Measurements from ENCODE around the gene DNMT3L.
"Not testable (repeated sequence)": the region's sequence is repeated elsewhere in the genome, so short reads cannot be mapped to it uniquely, and the experiment has no call there.

Gene DNMT3L

DNA sequence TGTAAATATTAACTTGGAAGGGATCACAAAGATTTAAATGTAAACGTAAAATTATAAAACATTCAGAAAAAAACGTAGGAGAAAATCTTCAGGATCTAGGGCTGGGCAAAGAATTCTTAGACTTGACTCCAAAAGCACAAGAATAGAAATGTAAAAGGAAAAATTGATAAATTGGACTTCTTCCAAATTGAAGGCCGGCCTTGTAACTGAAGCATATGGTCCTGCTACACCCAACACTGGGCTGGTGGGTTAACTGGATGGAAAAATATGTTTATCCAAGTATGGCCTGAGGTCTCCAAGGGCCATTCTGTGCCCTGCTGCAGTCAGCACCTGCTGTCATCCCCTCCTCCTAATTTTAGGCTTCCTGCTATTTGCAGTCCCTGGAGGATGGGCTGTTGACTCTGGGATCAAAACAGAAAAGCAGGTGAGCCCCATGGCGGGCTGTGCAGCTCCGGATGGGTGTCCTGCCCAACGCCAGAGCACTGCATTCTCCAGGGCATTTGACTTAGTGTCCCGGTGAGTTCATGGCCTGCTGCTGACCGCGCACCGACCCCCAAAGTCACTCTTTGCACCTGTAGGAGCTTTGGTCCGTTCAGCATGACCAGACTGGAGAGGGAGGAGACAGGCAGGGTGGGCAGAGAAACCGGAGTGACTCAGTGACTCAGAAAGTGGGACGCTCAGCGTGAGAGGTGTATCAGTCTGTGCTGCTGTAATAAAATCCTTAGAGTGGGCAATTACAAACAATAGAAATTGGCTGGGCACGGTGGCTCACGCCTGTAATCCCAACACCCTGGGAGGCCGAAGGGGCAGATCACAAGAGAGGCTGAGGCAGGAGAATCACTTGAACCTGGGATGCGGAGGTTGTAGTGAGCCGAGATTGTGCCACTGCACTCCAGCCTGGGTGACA is 17.9 kb upstream of the DNMT3L start:
- no peak for DNase-seq (ENCODE audit: low spot score)

DNA sequence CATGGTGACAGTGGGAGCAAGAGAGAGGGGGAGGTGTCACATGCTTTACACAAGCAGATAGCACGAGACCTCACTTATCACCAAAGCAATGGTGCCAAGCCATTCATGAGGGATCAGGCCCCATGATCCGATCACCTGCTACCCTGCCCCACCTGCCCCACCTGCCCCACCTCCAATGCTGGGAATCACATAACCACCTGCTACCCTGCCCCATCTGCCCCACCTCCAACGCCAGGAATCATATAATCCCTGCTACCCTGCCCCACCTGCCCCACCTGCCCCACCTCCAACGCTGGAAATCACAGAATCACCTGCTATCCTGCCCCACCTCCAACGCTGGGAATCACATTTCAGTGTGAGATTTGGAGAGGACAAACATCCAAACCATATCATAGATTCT is 13.3 kb upstream of the DNMT3L start:
- no peak for DNase-seq (ENCODE audit: low spot score)

DNA sequence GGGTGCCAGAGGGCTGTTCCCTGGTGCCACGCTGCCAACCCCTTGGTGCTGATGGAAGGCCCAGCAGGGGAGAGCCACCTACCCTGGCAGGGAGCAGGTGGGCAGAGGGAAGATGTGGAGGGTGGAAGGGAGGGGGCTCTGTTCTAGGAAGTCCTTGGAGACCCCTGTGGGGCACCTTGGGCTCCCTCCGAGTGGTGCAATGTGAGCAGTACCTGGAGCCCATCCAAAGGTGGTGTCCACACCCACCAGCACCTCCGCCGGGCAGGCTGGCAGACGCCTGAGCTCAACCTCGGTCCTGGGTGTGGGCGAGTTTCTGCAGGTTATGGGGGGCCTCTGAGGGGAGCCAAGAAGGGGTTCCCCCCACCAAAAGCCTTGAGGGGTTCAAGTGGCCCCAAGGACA is 11.3 kb upstream of the DNMT3L start:
- no peak for DNase-seq (ENCODE audit: low spot score)

DNA sequence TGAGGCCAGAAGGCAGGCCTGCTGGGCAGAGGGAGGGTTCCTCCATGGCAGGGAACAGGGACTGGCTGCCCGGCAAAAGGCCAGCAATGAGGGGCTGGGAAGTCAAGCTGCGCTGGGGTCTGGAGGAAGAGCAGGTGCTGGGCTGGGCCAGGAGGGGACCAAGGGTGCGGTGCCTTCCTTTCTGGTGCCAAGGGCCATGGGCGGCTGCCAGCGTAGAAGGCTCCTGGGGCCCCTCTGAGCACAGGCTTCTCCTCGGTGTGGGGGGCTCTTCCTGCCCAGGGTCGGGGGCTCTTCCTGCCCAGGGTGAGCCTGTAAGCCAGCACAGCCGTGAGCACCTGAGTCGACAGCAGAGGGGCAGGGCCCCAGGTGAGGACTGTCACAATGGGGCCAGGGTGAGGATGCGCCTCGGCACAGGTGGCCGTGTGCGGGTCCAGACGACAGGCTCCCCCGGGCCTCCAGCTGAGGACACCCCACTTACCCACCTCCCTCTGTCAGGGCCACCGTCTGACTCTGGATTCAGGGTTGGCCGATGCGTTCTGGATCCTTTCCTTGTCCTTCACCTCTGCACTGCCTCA is 10.7 kb upstream of the DNMT3L start:
- no peak for DNase-seq (ENCODE audit: low spot score)

DNA sequence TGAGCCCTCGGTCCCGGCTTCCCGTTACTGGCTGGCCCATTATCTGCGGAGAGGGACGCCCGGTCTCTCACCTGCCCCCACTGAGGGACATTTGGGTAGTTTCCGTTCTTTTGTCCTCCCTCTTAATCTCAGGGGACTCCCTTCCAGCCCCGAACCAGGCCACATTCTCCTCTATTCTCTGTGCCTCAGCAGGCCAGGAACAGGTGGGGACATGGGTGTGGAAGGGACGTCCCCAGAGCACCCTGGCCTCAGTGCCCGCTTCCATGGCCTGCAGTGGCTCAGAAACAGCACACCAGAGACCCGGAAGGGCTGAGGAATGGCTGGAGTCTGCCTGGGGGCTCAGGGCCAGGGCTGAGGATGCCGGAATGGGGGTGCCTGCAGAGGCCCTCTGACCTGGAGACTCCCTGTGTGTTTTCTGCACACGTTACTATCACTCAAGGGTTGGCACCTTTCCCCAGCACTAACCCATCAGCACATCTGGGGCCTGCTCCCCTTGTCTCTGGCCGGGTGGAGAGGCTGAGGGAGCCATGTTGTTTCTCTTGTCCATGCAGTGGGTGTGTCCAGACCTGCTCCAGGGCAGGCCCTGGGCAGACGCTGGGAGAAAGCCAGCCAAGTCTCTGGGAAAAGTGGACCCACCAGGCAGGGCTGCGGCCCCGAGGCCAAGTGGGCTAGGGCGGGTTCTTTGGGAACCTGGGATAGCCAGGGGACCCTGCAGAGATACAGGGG is 10.0 kb upstream of the DNMT3L start:
- DNase-seq (ENCODE audit: low spot score), result no peak

DNA sequence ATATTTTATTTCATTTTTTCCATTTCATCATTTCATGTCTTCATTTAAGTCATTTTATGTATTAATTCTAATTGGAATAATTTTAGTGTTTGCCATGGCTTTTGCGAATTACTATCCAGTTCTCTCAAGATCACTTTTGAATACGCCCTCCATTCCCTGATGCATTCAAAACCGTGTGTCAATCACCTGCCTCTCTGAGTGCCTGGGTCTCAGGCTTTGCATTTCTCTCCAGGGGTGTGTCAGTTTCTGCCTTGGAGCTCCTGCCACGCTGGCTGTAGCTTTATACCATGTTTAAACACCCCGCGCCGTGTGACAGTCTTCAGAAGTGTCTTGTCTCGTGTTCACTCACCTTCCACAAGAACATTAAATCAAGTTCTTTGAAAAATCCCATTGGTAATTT is 7.4 kb upstream of the DNMT3L start:
- DNase-seq (ENCODE audit: low spot score), result no peak

DNA sequence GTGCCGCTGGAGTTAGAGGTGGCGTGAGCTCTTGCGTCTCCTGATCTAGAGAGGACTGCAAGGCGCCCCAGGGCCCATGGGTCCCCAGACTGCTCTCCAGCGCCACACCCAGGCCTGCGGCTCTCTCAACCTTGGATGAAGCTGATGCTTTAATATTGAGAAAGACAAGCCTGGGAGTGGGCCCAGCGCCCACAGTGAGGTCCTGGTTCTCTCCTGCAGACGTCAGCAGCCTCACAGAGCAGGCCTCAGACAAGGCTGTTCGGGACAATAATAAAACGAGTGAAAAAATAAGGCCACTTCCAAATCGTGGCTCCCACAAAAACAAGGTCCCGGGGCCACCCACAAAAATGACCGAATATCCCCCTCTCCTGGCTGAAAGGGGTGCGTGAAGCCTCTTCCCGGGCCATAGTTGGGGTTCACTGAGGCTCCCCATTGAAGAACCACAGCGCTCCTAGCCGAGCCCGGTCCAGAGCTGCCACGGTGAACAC is 6.0 kb upstream of the DNMT3L start:
- no peak for DNase-seq (ENCODE audit: low spot score)

DNA sequence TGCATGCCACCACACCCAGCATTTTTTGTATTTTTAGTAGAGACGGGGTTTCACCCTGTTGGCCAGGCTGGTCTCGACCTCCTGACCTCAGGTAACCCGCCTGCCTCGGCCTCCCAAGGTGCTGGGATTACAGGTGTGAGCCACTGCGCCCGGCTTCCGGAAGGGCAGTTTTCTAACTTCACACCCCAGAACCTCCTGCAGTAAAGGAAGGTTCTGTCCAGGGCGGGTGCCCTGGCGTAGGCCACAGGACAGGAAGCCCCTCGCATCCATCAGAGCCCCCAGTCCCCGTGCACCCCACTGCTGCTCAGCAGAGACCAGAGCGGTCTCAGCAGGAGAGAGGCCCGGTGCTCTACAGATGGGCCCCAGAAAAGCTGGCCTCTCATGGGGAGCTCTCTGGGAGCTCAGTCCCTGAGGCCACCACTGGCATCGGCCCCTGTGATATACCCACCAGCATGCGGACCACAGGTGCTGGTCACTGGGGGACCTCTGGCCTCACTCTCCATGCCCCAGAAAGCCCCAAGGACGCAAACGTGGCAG is 4.1 kb upstream of the DNMT3L start:
- DNase-seq (ENCODE audit: low spot score), result no peak

DNA sequence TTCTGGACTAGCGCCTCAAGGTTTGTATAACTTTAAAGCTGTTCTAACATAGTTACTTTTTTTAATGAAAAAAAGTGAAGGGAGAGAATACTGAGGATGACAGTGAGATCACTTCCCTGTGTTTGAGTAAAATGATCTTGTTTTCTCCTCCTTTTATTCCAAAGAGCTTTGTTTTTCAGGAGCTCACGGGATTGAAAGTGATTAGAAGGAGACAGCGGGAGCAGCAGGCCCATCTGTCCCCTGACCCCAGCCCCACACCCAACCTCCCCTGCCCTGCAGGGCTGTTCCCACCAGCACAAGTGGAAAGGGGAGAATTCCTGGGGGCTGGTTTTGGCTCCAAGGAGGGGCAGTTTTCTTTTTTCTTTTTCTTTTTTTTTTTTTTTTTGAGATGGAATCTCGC is 2.1 kb upstream of the DNMT3L start:
- DNase-seq (ENCODE audit: low spot score), result no peak

DNA sequence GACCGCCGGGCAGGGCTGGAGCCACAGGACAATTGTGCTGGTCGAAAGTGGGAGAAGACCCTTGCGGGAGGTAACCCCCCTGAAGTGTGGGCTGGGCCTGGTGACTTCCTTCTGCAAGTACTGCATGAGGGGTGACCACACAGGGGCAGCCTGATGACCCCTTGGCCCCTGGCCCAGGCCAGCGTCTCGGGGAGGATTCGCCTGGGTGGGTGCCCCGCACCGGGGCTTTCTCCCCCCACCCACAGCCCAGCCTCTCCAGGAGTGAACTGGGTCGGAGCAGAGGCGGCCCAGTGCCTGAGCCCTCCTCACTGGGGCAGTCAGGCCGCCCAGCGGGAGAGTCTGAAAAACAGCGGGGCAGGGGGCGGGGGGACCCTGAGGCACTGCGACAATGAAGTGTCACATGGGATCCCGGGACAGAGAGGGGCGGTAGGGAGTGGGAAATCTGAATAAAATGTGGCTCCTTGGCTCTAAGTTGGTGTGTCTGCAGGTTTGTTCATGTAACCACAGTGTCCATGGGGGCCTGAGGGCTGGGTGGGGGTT is 1.6 kb upstream of the DNMT3L start:
- no peak for DNase-seq (ENCODE audit: low spot score)

DNA sequence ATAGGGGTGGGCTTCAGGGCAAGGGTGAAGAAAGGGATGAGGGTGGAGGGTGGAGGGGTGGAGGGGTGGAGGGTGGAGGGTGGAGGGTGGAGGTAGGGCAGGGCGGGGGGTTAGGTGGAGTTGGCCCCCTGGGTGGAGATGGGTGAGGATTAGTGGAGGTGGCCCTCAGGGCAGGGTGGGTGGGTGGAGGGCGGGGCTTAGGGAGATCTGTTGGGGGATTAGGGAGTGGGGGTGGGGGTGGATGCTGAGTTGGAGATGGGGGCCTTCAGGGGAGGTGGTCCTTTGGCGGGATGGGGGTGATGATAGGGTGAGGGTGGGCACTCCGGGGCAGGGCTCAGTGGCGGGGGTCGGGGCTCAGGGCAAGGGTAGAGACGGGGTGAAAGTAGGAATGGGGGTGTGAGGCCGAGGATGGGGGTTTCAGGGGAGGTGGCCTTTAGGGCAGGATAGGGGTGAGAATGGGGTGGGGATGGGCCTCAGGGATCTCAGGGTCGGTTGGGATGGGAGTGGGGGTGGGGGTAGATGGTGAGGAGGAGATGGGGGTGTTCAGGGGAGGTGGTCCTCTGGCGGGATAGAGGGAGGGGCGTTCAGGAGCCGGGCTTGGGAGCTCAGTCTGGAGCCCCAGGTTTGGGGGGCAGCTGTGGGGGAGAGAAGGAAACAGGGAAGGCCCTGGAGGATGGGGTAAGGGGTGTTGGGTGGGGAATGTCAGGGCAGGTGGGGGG is 800 bp upstream of the DNMT3L start:
- no peak for DNase-seq (ENCODE audit: low spot score)

DNA sequence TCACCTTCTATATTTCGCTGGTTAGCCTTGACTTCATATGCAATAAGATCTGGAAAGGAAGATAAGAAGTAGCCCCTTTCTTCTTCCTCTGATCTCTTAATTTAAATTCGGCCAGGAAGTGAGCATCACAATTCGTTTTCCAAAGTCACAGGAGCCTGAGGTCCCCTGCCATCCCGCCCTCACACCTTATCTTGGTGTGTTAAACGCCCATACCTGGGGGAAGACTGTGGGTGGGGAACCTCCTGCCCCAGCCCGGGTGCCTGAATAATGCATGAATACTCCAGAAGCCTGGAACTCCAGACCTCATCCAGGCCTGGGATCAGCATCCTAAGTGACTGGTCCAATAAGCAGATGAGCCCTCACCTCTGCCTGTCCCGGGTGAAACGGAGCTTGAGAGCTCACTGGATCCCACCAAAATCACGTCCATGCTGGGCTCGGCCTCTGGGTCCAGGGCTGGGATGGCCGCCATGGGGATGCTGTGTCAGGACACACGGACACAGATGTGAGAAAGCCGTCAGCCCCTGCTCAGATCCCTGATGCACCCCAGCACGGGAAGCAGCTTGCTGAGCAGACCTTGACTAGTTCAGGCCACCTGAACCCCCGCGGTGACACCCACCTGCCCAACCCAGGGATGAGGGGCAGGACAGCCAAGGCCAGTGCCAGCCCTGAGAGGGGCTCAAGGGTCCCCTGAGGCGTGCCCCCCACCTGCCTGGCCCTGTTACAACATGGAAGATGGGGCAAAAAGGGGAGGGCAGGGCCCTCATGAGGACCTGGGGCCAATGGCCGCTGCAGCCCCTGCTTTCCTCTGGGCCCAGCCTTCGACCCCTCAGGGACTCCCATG is 686 bp downstream of the DNMT3L start:
- no peak for DNase-seq (ENCODE audit: low spot score)

DNA sequence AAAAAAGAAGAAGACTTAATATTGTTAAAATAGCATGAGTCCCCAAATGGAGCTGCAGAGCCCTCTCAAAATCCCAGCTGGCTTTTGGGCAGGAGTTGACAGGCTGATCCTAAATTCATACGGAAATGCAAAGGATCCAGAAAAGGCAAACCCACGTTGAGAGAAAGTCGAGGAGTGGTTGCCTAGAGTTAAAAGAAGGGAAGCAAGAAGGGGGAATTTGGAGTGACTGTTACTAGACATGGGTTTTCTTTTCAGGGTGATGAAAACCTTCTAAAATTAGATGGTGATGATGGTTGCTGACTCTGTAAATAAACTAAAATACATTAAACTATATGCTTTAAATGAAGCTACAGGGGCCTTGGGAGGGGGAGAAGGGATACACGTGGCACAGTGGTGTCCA is 1.6 kb downstream of the DNMT3L start:
- no peak for DNase-seq (ENCODE audit: low spot score)

DNA sequence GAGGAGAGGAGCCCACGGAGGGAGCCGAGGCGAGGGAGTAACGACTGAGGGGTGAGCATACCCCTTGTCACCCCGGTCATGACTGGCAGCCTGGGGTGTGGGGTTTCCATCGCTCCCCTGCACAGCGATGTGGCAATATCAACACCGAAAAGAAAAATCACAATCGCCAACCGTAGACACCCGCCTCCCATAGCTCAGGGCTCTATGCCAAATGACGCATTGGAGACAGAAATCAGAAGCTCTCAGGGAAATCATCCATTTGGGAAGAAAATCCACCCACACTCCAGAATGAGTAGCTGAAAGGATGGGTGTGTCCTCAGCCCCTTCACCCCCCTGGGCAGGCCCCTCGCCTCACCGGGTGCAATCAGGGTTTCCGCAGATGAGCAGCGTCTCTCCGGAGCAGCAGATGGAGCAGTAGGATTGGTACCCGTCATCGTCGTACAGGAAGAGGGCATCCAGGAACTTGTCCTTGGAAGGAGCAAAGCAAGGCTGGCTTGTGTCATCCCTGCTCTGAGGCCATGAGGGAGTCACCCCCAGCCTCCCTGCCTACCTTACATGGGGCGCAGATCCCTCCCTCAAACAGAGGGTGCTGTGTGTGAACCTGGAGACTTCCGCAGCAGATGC is 2.5 kb downstream of the DNMT3L start:
- no peak for DNase-seq (ENCODE audit: low spot score)

DNA sequence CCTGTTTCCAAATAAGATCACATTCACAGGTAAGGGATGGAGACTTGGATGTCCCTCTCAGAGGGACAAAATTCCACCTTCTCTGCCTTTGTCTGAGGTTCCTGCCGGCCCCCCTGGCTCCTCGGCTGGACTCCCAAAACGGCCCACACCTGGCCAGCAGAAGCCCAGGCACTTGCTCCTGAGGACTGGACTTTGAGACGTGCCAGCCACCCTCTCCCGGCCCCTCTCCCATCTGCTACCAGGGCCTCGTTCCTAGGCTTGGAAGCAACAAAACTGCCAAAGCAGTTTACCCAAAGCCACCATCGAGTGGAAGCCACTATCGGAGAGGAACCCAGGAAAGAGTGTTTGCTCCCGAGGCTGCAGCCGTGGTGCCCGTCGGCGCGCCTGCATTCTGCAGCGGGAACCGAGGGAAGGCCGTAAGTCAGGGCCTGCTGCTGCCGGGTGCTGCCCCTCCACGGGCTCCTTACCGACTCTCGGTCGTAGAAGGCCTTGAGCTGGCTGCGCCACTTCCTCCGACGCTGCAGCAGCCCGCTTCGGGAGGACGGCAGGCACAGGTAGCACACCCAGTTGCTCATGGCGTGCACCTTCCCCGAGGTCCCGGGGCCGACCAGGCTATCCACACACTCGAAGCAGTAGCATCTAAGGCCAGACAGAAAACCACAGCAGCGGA is 3.5 kb downstream of the DNMT3L start:
- no peak for DNase-seq (ENCODE audit: low spot score)

DNA sequence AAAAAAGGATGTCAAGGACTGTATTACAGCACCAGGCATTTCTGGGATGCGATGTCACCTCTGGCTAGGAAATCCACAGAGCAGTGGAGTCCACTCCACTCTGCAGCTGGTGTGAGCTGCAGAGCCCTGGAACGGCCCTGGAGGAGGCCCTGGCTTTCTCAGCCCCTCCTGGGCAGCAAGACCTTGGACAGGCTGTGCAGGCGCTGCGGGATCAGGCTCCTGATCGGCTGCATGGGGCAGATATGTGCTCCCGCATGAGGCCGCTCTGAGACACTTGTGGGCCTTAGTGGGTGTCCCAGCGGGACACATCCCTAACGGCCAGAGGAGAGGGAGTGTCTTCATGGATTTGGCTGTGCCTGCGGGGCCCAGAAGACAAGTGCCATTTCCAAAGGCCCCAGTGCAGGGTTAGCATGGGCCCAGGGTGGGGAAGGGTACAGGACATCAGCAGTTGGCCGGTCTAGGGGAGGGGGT is 6.2 kb downstream of the DNMT3L start:
- no peak for DNase-seq (ENCODE audit: low spot score)

DNA sequence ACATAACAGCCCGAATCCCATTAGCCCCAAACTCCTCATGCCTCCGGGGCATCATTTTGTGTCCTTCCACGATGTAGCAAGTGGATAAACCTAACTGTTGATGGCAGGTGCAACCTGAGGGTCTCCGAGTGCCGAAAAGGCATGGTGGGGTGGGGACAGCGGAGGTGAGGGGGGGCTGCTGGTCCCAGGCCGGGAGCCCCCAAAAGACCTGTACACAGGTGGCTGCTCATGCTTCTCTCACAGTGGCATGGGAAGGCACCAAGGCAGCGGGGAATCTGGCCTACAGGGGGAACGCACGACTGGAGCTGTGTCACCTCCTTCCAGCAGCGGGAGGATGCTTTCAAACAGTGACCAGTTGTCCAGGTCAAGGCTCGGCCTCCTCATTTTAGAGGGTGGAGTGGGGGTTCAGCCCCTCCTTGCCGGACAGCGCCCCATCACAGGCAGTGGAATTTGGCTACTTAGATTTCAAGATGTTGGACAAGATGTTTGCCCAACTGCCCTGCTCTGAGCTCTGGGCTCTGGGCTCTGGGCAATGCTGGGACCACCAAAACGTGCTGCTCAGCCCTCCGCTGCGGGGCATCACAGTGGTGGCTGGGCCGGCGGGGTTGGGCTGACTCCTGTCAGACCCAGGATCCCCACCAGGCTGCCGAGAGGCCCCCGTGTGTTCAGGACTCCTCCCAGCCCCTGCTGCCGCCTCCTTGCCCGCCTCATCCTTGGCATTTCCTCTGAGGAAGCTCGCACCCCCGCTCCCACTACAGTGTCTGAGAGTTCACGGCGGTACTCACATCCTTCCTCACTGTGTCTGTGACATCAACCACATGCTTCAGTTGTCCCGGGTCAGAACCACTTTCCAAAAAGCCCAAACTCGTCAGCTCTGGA is 7.6 kb downstream of the DNMT3L start:
- DNase-seq (ENCODE audit: low spot score), result no peak

DNA sequence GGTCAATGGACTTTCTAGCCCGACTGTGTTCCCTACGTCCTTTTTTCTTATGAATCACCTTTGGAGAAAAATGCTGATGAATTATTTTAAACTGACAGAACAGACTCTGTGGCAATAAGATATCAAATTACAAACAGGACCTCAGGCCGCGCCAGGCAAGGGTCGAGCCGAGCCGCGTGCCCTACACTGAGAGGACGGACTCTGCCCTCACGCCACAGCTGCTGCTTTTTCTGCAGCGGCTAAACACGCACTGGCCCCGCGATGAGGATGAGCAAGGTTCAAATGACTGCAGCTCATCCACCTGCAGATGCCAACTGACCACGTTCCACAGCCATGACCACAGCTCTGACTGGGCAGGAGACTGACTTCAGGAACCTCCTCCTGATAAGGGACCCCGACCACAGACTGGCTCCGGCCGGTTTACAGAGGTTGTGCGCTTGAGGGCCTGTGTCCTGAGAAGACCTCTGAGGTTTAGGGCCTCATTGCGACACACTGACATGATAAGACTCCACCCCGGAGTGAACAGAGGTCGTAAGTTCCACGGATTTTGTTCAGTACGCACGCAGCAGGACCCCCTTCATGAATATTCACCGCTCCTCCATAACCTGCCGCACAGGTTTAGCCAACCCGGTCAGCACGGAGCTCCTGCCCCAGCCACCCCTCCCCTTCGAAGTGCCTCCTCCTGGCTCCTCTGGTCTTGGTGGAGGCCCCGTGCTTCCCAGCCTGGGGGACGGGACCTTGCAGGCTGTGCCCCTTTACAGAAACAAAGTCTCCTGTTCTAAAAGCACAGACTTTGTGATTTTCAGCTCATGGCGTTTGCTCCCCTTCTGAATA is 12.3 kb downstream of the DNMT3L start:
- DNase-seq (ENCODE audit: low spot score), result not testable (repeated sequence)
